T47D (cell line): ENCODE measurements around the gene PRICKLE3.
"Not testable (repeated sequence)": the region's sequence is repeated elsewhere in the genome, so short reads cannot be mapped to it uniquely, and the experiment has no call there.

ENCODE experiments used
- DNase-seq, 2 experiments: peaks; one replicate each; pipeline versions ENCODE4 v3.0.0 to v3.0.0-alpha.2; 2011 to 2012; ENCODE audit warnings: low read depth in 1 of 2, low spot score in 1 of 2
- JUND ChIP-seq: IDR thresholded peaks from 2 replicates; pipeline ENCODE4 v1.6.1; 2012; ENCODE audit warnings: low read depth
- in situ Hi-C: cut with HindIII; loops from 2 replicates; pipeline ENCODE4 v1.10.0; 2016; ENCODE audit warnings: low sequenced_read_pairs, low pct_unique_long_range_greater_than_20kb

PRICKLE3 gene

GRCh38 chrX:49155900-49156837 is 30.0 kb downstream of the PRICKLE3 start:
- peak; percentile 66 to 93 for DNase-seq
- no peak for TF ChIP-seq JUND
- in situ Hi-C loops = no loop called here

GRCh38 chrX:49155243-49155899 is 30.8 kb downstream of the PRICKLE3 start:
- peak; percentile 51 to 90 for DNase-seq
- in situ Hi-C loops = no loop called here
- no peak for TF ChIP-seq JUND

DNA sequence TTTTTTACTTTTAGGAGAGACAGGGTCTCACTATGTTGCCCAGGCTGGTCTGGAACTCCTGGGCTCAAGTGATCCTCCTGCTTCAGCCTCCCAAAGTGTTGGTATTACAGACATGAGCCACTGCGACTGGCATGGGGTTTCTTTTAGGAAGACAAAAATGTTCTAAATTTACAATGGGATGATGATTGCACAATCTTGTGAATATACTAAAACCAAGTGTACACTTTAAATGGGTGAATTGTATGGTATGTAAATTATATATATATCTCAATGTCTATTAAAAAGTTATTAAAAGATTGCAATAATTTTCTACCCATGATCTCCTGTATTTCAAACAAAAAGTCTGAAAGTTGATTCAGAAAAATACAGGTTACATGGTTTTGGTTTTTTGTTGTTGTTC is 32.7 kb downstream of the PRICKLE3 start:
- no peak for TF ChIP-seq JUND
- DNase-seq = no peak
- in situ Hi-C loops = no loop called here

- in situ Hi-C loops, DNase-seq: not testable (repeated sequence)
Observed at GRCh38 chrX:49149291-49149690, 36.9 kb downstream of the PRICKLE3 start.

GRCh38 chrX:49148390-49149100 is 37.6 kb downstream of the PRICKLE3 start:
- in situ Hi-C loops = not testable (repeated sequence)

DNA sequence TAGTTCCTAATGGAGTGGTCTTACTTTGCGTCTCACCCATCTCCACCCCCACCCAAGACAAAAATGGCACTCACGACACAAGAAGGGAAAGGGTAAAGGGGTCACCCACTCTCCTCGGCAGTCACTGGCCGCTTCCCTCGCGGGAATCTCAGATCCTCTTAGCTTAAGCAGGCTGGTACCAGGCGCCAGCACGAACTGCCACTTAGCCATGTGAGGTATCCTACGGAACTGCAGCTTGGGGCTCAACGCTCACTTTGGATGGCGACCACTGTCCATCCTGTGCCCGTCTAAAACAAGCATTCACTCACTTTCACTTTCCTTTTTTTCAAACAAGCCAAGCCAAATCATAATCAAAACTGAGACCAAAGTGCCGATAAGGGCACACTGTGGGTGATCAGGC is 38.2 kb downstream of the PRICKLE3 start:
- no peak for DNase-seq
- in situ Hi-C loops = no loop called here
- no peak for TF ChIP-seq JUND

More at GRCh38 chrX:49148390-49149100, 37.6 kb downstream of the PRICKLE3 start:
- DNase-seq = not testable (repeated sequence)

DNA sequence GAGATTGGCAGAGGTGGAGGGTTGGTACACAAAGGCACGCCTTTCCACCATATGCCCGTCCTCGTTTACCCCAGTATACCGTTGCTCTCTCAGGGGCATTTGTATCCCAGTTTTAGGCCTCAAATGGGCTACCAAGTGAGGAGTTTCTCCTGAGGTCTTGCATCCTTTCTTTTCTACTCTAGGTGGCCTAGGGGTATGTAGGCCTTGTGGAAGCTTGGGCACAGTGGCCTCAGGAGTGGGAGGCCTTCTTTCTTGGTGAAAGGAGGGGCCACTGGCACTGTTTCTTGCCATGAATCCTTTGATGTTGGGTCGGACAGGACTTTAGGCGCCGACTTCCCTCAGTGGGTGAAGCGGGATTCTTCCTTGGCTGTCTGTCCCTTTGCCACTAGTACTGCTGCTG is 38.9 kb downstream of the PRICKLE3 start:
- no peak for DNase-seq
- in situ Hi-C loops = no loop called here
- TF ChIP-seq JUND = no peak

DNA sequence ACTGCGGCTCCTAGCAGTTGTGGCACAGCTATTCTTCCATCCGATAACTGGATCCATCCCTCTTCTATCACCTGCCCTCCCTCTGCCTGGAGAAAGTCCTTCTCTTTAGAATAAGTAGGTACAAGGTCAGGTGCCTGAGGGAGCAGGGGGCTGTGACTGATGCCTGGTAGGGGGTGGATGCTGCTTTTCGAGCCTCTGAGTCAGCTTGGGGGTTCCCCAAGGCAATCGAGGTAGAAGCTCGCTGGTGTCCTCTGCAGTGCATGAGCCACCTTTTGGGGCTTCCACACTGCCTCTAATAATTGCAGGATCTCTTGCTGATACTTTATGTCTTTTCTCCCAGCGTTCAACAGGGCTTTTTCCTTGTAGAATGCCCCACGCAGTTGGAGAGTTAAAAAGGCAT is 43.0 kb downstream of the PRICKLE3 start:
- in situ Hi-C loops, DNase-seq: not testable (repeated sequence)

DNA sequence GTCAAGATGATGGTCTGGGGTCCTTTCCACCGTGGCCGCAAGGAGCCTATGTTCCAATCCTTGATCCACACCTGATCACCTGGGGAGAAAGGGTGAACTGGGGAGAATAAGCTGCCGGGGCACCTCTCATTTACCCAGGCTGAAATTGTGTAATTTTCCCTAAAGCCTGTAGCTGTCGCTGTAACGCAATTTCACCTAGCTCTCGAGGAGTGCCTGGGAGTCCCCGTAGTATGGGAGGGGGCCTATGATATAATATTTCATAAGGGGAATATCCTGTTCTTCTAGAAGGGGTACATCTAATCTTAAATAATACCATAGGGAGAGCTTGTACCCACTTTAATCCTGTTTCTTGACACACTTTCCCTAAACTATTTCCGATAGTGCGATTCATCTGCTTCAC is 43.9 kb downstream of the PRICKLE3 start:
- DNase-seq, in situ Hi-C loops: not testable (repeated sequence)

- TF ChIP-seq JUND = no peak
Observed at GRCh38 chrX:49139713-49140112, 46.5 kb downstream of the PRICKLE3 start.

GRCh38 chrX:49137492-49137891 is 48.7 kb downstream of the PRICKLE3 start:
- no peak for DNase-seq
- no peak for TF ChIP-seq JUND
- in situ Hi-C loops = no loop called here

More at GRCh38 chrX:49139713-49140112, 46.5 kb downstream of the PRICKLE3 start:
- DNase-seq = no peak
- in situ Hi-C loops = no loop called here

DNA sequence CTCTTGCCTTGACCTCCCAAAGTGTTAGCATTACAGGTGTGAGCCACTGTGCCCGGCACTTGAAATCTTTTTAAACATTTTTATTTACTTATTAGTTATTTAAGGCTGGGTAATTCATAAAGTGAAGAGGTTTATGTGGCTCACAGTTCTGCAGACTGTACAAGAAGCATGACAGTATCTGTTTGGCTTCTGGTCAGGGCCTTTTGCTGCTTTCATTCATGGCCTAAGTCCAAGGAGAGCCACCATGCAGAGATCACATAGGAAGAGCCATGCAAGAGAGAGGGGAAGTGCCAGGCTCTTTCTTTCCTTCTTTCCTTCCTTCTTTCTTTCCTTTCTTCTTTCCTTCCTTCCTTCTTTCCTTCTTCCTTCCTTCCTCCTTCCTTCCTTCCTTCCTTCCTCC is 52.4 kb downstream of the PRICKLE3 start:
- TF ChIP-seq JUND = no peak
- in situ Hi-C loops = no loop called here
- DNase-seq = no peak

- in situ Hi-C loops, DNase-seq: not testable (repeated sequence)
Observed at GRCh38 chrX:49132275-49132674, 53.9 kb downstream of the PRICKLE3 start.
